Suppressor macrophage (primary cell): ENCODE data around the gene PIGN.

ENCODE experiments used
- DNase-seq, 4 experiments: peaks; one replicate each; pipeline ENCODE4 v3.0.0-alpha.2; 2020 to 2022

PIGN gene

DNA sequence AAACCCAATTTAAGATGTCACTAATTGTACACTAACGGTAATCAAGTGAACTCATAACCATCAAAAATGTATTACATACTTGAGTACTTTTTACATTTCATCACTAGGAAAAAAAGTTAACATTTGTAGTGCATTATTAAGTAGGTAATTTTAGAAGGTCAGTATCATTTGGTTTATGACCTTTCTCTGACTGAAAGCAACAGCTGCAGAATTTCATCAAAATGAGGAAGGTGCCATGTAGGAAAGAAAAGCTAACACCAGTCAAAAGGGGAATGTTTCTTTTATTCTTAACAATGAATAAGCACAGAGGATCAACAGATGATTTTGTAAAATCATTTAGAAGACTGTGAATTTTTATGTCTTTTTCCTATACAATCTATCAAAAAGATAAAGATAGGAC is 79.0 kb downstream of the PIGN start:
- no peak for DNase-seq

GRCh38 chr18:62106271-62106670 is 80.6 kb downstream of the PIGN start:
- no peak for DNase-seq

DNA sequence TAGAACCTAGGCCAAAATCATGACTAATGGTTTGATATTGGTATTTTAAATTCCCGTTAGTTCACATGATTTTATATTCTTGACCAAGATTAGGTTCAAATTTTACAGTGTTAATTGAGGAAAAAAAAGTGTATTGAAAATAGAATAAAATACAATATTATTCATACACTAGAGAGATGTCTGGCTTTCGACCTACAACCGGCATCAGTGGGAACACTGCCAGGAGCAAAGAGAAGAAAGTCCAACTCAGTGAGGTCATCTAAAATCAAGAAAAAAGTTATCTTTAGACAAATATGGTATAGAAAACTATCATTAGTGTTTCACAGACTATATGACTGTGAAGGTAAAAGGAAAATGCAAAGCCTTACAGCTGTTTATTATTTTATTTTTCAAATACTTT is 81.5 kb downstream of the PIGN start:
- DNase-seq, result no peak

DNA sequence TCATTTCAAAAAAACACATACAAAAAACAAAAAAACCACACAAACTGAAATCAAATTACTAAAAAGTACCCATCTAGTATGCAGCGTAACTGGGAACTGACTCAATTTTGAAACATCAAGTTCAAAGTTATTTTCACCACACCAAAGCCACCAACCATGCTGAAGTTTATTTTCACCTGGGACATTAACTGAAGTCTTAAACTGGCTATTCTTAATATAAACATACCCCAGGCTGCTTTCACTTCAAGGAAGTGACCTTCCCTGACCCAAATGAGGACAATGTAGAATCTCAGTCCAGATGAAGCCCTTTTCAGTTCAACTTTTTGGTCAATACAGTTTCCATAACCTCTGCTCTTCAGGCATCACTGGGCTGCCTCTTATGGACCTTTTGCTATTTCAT is 84.6 kb downstream of the PIGN start:
- DNase-seq, result no peak

- no peak for DNase-seq
These were observed 85.5 kb downstream of the PIGN start for GRCh38 chr18:62101321-62101721.

GRCh38 chr18:62098960-62099359 is 87.9 kb downstream of the PIGN start:
- DNase-seq, result no peak

DNA sequence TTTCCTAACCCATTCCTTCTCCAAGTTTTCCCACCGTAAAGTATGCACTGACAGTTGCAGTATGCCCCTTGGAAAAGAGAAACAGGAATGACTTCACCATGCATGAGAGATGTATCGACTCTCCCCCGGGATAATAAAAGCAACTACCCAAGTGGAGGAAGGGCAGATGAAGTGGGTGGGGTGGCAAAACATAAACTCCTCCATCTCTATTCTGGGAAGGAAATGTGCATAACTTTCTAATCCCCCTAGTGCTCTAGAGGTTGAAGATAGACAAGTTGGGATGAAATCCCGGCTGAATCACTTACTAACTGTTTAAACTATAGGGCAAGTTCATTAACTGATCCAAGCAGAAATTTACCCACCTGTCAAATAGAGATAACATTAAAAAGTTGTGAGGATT is 89.2 kb downstream of the PIGN start:
- DNase-seq, result no peak

DNA sequence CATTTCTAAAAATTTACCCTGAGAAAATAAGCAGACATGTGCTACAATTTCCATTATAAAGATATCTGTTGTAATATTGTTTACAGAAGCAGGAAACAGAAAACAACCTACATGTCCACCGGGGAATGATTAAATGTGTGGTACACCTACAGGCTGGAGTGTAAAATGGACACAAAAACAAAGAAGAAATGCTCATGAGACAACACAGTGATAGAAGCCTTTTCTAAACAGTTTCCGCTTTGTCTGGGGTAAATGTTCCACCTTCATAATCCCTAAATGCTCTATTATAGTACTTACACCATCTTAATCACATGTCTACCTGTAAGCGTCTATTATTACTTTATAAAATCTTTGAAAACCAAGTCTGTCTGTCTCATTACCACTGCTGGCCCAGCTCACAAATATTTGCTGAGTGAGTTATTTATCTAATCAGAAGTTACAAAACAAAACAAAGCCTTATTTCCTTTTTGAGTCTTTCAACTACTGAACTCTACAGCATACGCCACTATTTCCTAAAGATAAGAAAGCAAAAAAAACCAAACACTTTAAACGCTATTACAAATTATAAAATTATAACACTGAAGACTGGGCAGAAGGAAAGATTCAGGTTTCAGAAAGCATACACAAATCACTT is 95.3 kb downstream of the PIGN start:
- no peak for DNase-seq

DNA sequence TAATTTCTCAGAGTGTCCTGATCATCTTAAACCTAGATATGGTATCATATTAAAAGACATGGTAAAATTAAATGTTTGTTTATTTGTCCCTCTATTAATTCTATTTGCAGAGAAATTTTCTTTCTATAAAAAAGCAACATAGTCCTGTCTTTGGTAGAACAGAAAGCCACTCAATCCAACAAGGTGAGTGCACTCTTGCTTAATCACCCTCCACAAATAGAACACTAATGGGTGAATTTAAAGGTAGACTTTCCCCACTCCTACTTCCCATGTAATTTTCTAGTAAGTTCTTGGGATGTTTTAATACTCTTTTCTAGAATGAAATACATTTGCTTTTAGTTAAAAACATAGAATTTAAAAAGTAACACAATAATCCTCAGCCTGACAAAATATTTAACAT is 97.7 kb downstream of the PIGN start:
- DNase-seq, result no peak

DNA sequence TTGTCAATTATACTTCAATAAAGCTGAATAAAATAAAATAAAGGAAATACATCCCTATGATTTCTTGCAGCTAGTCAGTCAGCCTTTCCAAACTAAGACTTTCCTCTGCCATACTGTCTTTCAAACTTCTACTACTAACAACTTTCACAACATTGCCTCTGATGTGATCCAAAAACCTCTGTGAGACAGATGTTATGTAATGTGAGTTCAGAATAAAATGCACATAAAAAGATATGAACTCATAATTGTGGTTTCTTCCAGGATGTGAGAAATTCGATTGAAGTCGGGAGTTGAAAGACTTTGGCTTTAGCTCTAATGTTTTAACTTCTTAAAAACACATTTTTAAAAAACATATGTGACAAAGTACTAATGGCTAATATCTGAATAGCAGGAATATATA is 98.7 kb downstream of the PIGN start:
- no peak for DNase-seq

DNA sequence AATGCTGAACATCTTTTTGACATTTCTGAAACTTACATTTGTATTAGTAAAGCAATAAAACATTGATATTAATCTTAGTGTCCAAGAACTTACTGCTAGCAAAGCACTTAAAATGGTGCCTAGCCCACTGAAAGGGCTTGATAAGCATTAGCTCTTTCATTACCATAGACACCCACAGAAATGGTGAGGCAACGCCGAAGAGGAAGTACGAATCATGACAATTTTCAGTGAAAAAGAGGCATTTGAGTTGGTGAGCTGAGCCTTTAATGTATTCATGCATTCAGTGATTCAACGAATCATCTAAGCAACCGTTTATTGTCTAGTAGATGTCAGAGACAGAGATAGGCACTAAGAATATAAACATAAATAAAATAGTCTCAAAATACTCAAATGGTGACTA is 101.1 kb downstream of the PIGN start:
- peak; percentile 70 to 82 (median 76) for DNase-seq

DNA sequence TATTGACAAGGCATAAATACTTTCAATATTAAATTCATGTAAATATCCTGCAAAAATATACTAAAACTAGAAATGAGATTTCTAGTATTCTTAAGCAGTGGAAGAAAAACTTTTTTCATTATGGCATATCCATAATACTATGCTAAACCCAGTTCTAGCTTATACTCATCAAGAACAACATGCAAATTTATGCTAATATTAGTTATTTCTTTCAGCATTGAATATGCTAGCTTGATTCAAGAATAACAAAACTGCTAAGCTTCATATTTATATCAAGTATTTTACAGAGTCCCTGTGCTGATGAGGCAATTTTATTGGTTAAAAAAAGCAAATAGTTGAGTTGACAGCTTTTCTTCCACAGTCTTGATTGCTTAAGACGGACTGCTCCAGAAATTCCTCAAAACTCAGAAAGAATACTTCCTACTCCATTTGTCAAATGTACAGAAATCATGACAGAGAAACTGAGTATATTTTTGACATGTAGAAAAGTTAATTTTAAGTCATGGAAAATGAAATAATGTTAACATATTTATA is 105.0 kb downstream of the PIGN start:
- DNase-seq, result peak in 2 of 4 experiments; percentile 21 to 50

- DNase-seq, result peak in 1 of 4 experiments; percentile 3
These were observed 105.6 kb downstream of the PIGN start for GRCh38 chr18:62081248-62081647.

DNA sequence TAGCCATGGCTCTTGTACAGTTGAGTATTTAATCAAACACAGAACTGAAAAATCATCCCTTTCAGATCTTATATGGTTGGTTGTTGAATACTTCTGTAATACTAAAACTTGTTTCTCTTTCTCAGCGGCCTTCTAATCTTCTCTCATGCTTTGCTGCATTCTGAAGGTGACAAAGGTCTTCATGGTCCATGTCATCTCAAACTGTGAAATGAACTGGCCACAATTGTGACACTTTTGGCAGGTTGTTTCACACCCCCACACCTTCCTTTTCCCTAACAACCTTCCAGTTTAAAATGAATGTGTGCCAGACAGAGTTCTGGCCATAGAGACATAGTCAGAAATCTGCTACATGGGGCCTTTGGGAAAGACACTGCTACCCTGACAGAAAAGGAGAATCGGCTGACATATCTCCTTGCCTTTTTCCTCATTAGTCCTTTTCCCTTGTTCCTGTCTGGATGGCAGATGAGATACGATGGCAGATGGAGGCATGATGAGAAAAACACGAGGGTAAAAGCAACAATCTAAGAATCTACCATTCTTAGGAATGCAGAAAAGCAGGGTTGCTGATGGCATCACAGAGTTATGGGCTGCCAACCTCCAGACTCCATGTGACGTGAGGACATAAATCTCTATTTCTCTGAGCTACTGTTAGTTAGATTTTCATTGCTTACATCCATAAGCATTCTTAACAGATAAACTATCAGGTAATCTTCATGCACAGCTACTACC is 106.5 kb downstream of the PIGN start:
- DNase-seq, result no peak

DNA sequence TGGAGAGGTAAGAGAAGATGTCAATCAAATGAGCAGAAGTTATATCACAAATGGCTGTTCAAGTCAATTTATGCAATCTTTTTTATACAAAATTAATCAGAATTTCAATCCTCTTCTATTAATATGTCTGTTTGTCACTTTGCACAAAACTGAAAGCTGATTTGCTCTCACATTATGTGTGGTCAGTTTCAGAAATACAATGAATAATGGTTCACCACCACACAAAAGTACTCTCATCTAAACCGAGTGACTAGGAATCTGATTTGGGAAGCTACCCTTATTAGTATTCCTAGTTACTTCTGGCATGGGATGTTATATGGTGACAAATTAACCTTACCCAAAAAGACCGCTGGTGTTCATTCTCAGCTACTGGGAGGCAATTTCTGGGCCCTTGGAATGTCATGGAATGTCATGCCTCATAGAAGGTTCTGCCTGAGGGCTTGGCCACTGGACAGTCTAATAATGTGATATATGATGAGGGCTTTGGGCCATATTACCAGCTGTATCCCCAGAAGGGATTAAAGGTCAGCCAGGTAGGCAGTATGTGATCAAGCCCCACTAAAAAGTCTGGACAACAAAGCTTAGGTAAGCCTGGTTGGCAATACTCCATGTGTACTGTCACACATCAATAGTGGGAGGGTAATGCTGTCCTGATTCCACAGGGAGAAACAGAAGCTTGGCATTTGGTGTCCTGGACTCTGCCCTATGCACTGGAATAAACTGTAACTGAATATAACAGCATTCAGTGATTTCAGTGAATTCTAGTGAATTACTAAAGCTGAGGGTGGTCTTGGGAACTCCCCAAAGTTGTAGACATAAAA is 113.2 kb downstream of the PIGN start:
- no peak for DNase-seq

- no peak for DNase-seq
These were observed 114.5 kb downstream of the PIGN start for GRCh38 chr18:62072370-62072769.

GRCh38 chr18:62071071-62071470 is 115.8 kb downstream of the PIGN start:
- DNase-seq, result no peak

GRCh38 chr18:62070302-62070701 is 116.6 kb downstream of the PIGN start:
- no peak for DNase-seq

DNA sequence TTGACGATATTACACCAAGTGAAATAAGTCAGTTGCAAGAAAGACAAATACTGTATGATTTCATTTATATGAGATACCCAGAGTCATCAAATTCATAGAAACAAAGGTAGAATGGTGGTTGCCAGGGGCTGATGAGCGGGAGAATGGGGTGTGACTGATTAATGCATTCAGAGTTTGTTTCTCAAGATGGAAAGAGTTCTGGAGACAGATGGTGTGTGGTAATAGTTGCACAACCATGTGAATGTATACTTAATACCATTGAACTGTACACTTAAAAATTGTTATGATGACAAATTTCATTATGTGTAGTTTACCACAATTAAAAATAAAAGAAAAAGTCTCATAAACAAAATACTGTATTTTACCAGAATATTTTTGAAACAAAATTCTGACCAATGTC is 117.3 kb downstream of the PIGN start:
- DNase-seq, result peak in 1 of 4 experiments; percentile 6

- DNase-seq, result peak in 3 of 4 experiments; percentile 3 to 43 (median 35)
These were observed 120.6 kb downstream of the PIGN start for GRCh38 chr18:62066102-62066818.

DNA sequence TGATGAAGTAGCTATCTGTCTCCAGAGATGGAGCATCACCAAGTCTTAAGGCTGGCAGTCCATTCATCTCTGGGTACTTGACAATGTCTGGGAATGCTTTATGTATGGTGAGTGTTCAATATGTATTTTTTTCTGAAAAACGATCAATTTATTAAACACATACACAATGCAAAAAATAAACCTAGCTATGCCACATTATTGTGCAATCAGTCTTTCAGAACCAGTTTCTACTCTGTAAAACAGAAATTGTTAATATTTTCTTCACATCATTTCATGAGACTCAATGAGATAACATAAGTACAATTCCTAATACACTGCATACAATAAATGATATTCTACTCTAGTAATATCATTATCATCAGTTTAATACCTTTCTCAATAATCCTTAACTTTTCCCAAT is 122.5 kb downstream of the PIGN start:
- DNase-seq, result no peak

GRCh38 chr18:62061821-62062478 is 124.9 kb downstream of the PIGN start:
- no peak for DNase-seq
